GM08714 (cell line): ENCODE measurements around the gene BTBD17.

Experiments used
- H3K4me3 ChIP-seq: fragments of 200-500 bp; sonication (Bioruptor generic); 2 replicates; pipeline ENCODE4 v1.5.1; 2014; ENCODE audit warnings: mild to moderate bottlenecking, low read length, inconsistent platforms
- ZNF274 ChIP-seq: IDR thresholded peaks from 2 replicates; pipeline ENCODE4 v1.6.1; 2012; ENCODE audit warnings: mild to moderate bottlenecking, low read depth, low read length

Gene BTBD17

DNA sequence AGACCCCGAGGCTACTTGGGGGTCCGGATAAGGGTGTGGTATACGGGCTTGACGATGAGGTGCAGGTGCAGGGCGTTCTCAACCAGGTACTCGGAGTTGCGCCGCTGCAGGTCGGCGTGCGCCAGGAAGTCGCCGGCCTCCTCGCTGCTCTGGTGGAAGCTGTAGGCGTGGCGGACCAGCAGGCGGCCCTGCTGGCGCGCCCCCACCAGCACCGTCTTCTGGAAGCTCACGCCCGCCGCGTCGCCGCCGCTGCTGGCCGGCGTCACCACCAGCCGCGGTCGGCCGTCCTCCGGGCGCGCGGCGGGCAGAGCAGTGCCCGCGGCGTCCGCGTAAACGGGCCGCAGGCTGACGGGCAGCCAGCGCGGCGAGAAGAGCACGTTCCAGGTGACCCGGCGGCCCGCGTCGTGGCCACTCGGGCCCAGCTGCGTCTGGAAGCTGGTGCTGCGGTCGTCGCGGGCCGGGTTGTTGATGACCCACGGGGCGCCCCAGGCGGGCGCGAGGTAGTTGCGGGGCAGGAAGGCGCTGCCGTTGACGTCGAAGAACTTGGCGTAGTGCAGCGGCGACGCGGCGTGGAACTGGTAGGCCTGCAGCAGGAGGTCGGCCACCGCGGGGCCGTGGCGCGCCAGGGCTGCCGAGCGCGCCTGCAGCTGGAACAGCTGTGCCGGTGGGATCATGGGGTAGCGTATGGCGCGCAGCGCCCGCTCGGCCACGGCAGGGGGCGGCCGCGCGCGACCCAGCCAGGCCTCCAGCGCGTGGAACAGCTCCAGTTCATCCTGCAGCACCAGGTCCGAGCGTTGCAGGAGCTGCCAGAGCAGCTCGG lies 4.8 kb downstream of the BTBD17 start:
- TF ChIP-seq ZNF274, result no peak
- no peak overlapping the region for H3K4me3 ChIP-seq

- no peak overlapping the region for H3K4me3 ChIP-seq
- no peak for TF ChIP-seq ZNF274
Observed at GRCh38 chr17:74355065-74355464, 6.6 kb downstream of the BTBD17 start.

GRCh38 chr17:74354561-74354960 lies 7.1 kb downstream of the BTBD17 start:
- no peak for TF ChIP-seq ZNF274
- no peak overlapping the region for H3K4me3 ChIP-seq

DNA sequence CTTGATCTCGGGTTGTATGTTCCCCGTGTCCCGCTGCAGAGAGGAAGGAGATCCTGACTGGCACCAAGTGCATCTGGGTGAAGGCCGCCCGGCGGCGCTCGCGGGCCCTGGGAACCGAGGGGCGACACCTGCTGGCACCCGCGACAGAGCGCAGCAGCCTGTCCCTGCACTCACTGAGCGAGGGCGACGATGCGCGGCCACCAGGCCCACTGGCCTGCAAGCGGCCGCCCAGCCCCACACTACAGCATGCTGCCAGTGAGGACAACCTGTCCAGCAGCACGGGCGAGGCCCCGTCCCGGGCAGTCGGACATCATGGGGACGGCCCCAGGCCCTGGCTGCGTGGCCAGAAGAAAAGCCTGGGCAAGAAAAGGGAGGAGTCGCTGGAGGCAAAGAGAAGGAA lies 7.5 kb downstream of the BTBD17 start:
- no peak overlapping the region for H3K4me3 ChIP-seq
- TF ChIP-seq ZNF274, result no peak

- H3K4me3 ChIP-seq, result no peak overlapping the region
- TF ChIP-seq ZNF274, result no peak
Observed at GRCh38 chr17:74353446-74354060, 8.1 kb downstream of the BTBD17 start.

- no peak overlapping the region for H3K4me3 ChIP-seq
- TF ChIP-seq ZNF274, result no peak
Observed at GRCh38 chr17:74351552-74352210, 10.0 kb downstream of the BTBD17 start.

GRCh38 chr17:74350486-74350885 lies 11.2 kb downstream of the BTBD17 start:
- H3K4me3 ChIP-seq, result no peak overlapping the region
- TF ChIP-seq ZNF274, result no peak

GRCh38 chr17:74349120-74349519 lies 12.5 kb downstream of the BTBD17 start:
- no peak overlapping the region for H3K4me3 ChIP-seq
- TF ChIP-seq ZNF274, result no peak

- no peak for TF ChIP-seq ZNF274
- no peak overlapping the region for H3K4me3 ChIP-seq
Observed at GRCh38 chr17:74347646-74348045, 14.0 kb downstream of the BTBD17 start.

DNA sequence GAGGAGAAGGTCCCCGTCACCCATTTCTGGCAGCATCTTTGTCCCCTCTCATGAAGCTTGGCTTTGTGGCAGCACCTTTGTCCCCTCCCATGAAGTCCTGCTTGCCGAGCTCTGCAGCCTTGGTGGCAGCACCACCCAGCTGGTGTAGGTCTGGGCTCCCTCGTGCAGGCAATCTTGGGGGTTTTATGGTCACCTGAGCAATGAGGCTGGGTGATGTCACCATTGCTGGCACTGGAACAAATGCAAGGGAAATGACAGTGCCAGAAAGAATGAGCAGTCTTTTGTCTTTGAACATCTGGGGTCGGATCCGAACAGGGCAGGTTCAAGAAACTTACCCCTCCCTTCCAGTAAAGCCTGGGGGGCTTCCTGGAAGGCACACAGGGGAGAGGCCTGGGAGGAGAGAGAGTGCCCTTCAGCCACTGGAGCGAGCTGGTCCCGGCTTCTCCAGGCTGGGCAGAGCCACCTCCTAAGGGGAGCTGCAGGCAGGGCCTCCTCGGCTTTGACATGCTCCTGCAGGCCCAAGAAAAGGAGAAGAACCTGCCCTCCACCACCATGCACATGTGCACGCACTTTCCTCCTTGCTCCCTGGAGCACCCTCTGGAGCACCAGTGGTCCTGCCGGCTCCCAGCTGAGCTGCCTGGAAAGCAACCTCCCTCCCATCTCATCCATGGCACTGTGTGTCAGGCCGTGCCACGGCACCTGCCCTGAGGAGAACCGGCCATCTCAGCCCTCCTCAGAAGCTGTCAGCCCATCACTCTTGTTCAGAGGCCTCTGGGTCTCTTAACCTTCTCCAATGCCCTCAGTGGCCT lies 16.0 kb downstream of the BTBD17 start:
- no peak overlapping the region for H3K4me3 ChIP-seq
- TF ChIP-seq ZNF274, result no peak

DNA sequence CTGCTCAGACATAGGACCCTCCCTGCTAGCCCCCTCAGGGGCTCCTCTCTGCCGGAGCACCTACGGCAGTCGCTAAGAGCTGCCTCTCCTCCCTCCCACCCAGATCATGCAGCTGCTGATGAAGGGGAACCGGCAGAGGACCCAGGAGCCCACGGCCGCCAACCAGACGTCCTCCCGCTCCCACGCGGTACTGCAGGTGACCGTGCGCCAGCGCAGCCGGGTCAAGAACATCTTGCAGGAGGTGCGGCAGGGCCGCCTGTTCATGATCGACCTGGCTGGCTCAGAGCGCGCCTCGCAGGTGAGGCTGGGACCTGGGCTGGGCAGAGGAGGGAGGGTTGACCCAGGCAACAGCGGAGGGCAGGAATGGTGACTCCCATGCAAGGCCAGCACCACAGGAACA lies 17.0 kb downstream of the BTBD17 start:
- no peak overlapping the region for H3K4me3 ChIP-seq
- no peak for TF ChIP-seq ZNF274

DNA sequence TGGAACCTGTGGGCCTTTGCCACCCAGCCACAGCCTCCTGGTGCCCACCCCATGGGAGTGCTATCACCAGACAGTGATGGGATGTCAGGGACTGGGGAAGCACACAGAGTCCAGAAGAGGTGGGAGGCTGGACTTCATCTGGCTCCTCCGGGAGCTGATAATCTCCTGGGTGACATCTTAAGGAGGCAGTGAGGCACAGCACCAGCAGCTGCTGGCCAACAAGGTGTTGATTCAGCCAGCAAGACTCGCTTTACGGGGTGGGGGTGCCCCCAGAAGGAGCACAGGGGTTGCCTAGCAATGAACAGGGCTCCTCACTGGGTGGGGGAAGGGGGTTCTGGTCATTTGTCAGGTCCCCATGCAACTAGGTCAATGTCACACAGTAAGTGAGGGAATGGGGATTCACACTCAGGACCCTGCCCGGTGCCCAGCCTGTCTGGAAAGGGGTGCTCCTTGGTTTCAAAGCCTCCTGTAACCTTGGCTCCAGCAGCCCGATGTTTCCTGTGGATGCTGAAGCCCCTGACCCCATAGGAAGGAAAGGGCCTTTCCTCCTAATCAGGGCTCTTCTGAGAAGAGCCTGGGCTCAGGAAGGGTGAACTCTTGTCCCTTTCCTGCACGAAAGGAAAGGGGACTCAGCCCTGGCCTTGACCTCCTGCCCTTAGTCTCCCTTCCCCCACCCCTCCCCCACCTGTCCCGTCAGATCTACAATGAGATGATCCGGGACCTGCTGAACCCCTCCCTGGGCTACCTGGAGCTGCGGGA lies 18.0 kb downstream of the BTBD17 start:
- H3K4me3 ChIP-seq, result no peak overlapping the region
- no peak for TF ChIP-seq ZNF274

- no peak for TF ChIP-seq ZNF274
- H3K4me3 ChIP-seq, result no peak overlapping the region
Observed at GRCh38 chr17:74343121-74343520, 18.5 kb downstream of the BTBD17 start.
